GM10266 (cell line): ENCODE measurements around the gene BTN2A1.

Experiments
- DNase-seq: peaks from one replicate; pipeline ENCODE4 v3.0.0; 2012; ENCODE audit errors: extremely low spot score
- CTCF ChIP-seq: IDR thresholded peaks from 2 replicates; pipeline ENCODE4 v1.5.1; 2012; ENCODE audit warnings: mild to moderate bottlenecking, low read depth; ENCODE audit not compliant: control insufficient read depth, insufficient read depth; ENCODE audit errors: missing control alignments

Gene BTN2A1

GRCh38 chr6:26436018-26436417 is 21.7 kb upstream of the BTN2A1 start:
- TF ChIP-seq CTCF, result no peak
- DNase-seq, result no peak

GRCh38 chr6:26437550-26437949 is 20.2 kb upstream of the BTN2A1 start:
- no peak for DNase-seq
- no peak for TF ChIP-seq CTCF

- TF ChIP-seq CTCF, result no peak
- no peak for DNase-seq
Observed at GRCh38 chr6:26438000-26438399, 19.8 kb upstream of the BTN2A1 start.

- no peak for TF ChIP-seq CTCF
- DNase-seq, result no peak
Observed at GRCh38 chr6:26439151-26440125, 18.3 kb upstream of the BTN2A1 start.

GRCh38 chr6:26440977-26441358 is 16.8 kb upstream of the BTN2A1 start:
- no peak for DNase-seq
- TF ChIP-seq CTCF, result no peak

GRCh38 chr6:26441977-26442376 is 15.8 kb upstream of the BTN2A1 start:
- no peak for TF ChIP-seq CTCF
- no peak for DNase-seq

- no peak for TF ChIP-seq CTCF
- peak; percentile 44 for DNase-seq
Observed at GRCh38 chr6:26445934-26446667, 11.7 kb upstream of the BTN2A1 start.
